ENCODE data around the gene CNTLN. TPM values are rescaled to one million over a fixed set of nuclear protein-coding genes. Genes with fewer than 3 reads are reported as not detected.

Gene CNTLN
- total and polyA plus RNA-seq, 2 of the 8 experiments (the other 6 are each of a cell fraction or from before 2014, with no cell fraction given), result 4.8 to 10.8 TPM

DNA sequence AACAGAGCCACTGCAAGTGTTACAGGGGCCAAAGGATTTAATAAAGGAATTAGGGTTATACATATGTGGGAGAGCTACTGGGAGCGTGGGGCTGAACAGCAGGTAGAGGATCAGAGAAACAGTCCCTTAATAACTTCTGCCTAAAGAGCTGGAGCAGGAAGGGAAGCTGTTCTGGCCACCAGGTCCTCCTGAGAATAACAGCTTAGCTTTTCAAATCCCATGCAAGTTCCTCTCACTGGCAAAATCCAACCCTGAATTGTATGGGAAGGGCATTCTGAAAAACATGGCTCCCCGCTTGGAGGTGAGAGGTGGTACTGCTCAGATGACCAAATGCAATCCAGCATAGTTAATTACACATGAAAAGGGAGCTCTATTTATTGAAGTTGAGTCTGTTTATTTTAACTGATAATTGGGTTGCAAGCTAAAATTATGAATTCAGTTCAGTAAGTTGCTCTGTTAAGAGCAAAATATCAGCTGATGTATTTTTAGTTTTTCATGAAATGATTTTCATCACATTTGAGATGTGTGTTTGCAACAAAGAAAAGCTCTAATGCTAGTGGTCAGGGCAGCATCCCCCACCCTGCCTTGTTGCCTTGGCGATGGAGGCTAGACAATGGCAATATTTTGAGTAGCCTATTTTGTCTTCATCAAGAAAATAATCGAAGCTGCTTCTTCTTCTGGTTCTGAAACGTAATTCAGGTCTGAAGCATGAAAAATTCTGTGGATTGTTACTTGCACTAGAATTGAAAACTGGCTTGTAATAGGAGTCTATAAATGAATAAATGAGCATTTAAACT lies 385.6 kb downstream of the CNTLN start (continued):
- TF ChIP-seq SRF (IDR thresholded peaks at IDR 0.05; ENCODE audit: low read depth, low read length) (no peak), ZNF274 (IDR thresholded peaks at IDR 0.05; ENCODE audit: borderline replicate concordance, extremely low read depth, low read length) (no peak), CTCF (IDR thresholded peaks at IDR 0.05; ENCODE audit: control extremely low read depth in 1 of 3, insufficient read depth in 1 of 3, low read depth in 1 of 3, low read length in 3 of 3) (no peak), ATF2 (IDR thresholded peaks at IDR 0.05; ENCODE audit: low read length) (no peak), TEAD4 (IDR thresholded peaks at IDR 0.05; ENCODE audit: low read depth, low read length) (no peak), CBX5 (IDR thresholded peaks at IDR 0.05; ENCODE audit: low read depth, low read length) (no peak), RBBP5 (IDR thresholded peaks at IDR 0.05; ENCODE audit: borderline replicate concordance, low read depth, low read length) (no peak), TCF12 (IDR thresholded peaks at IDR 0.05; ENCODE audit: low read depth, low read length) (no peak), CHD2 (IDR thresholded peaks at IDR 0.05; ENCODE audit: low read length) (no peak), GTF2F1 (IDR thresholded peaks at IDR 0.05; ENCODE audit: borderline replicate concordance, low read depth, low read length) (no peak), KDM1A (IDR thresholded peaks at IDR 0.05; ENCODE audit: borderline replicate concordance, low read length) (no peak), CTBP2 (IDR thresholded peaks at IDR 0.05; ENCODE audit: borderline replicate concordance, insufficient read depth, insufficient read length, low read length) (no peak), GABPA (IDR thresholded peaks at IDR 0.05; ENCODE audit: borderline replicate concordance, insufficient read depth, low read length) (no peak), SP1 (IDR thresholded peaks at IDR 0.05; ENCODE audit: low read depth, low read length) (no peak), SUZ12 (IDR thresholded peaks at IDR 0.05; ENCODE audit: low read length) (no peak), BCL11A (IDR thresholded peaks at IDR 0.05; ENCODE audit: low read depth in 2 of 2, low read length in 2 of 2) (no peak), YY1 (IDR thresholded peaks at IDR 0.05; ENCODE audit: low read depth, low read length) (peak; percentile 58; the same call in 1 of the 2 replicates), RAD21 (IDR thresholded peaks at IDR 0.05 in 1 of 2, conservative IDR thresholded peaks at IDR 0.05 in 1 of 2; ENCODE audit: low read depth in 2 of 2, low read length in 2 of 2) (peak in 1 of 2 experiments; percentile 11; a peak in 1 of 4 replicates)
- TF ChIP-seq, protein P1, sequence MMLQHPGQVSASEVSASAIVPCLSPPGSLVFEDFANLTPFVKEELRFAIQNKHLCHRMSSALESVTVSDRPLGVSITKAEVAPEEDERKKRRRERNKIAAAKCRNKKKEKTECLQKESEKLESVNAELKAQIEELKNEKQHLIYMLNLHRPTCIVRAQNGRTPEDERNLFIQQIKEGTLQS (IDR thresholded peaks at IDR 0.05; ENCODE audit: insufficient read depth, low read depth, low read length), result no peak
